CD4-positive, alpha-beta T cell treated with Interleukin-15 for 4 hours (primary cell): ENCODE measurements around the gene WDR48.

Experiments used
- DNase-seq: peaks from one replicate; pipeline ENCODE4 v3.0.0-alpha.2; 2020; ENCODE audit warnings: low spot score

The WDR48 gene

GRCh38 chr3:39064646-39065045, 12.8 kb downstream of the WDR48 start:
- no peak for DNase-seq

GRCh38 chr3:39065197-39065596, 13.4 kb downstream of the WDR48 start:
- peak; percentile 26 for DNase-seq

- no peak for DNase-seq
These were observed 15.5 kb downstream of the WDR48 start for GRCh38 chr3:39067286-39067685.

GRCh38 chr3:39068556-39068955, 16.7 kb downstream of the WDR48 start:
- DNase-seq = no peak

GRCh38 chr3:39075910-39076309, 24.1 kb downstream of the WDR48 start:
- no peak for DNase-seq

- no peak for DNase-seq
These were observed 27.7 kb downstream of the WDR48 start for GRCh38 chr3:39079530-39079929.

- no peak for DNase-seq
These were observed 28.2 kb downstream of the WDR48 start for GRCh38 chr3:39080026-39080425.

- no peak for DNase-seq
These were observed 31.0 kb downstream of the WDR48 start for GRCh38 chr3:39082666-39083313.

GRCh38 chr3:39086144-39086543, 34.3 kb downstream of the WDR48 start:
- DNase-seq = no peak

- DNase-seq = no peak
These were observed 36.6 kb downstream of the WDR48 start for GRCh38 chr3:39088456-39088855.

- DNase-seq = no peak
These were observed 37.1 kb downstream of the WDR48 start for GRCh38 chr3:39088889-39089288.

GRCh38 chr3:39090922-39091321, 39.1 kb downstream of the WDR48 start:
- DNase-seq = no peak

GRCh38 chr3:39094851-39095677, 43.2 kb downstream of the WDR48 start:
- DNase-seq = no peak

GRCh38 chr3:39095778-39096177, 44.0 kb downstream of the WDR48 start:
- no peak for DNase-seq

- no peak for DNase-seq
These were observed 45.0 kb downstream of the WDR48 start for GRCh38 chr3:39096775-39097174.

GRCh38 chr3:39097716-39098472, 46.1 kb downstream of the WDR48 start:
- no peak for DNase-seq

- DNase-seq = no peak
These were observed 46.7 kb downstream of the WDR48 start for GRCh38 chr3:39098473-39099000.

- DNase-seq = no peak
These were observed 47.4 kb downstream of the WDR48 start for GRCh38 chr3:39099242-39099641.

- no peak for DNase-seq
These were observed 48.1 kb downstream of the WDR48 start for GRCh38 chr3:39099738-39100499.

- DNase-seq = no peak
These were observed 48.7 kb downstream of the WDR48 start for GRCh38 chr3:39100500-39100886.

- peak; percentile 58 for DNase-seq
These were observed 49.3 kb downstream of the WDR48 start for GRCh38 chr3:39101022-39101689.
